HK-2 (cell line): ENCODE measurements around the gene TASP1.
"Not testable (repeated sequence)": the region's sequence is repeated elsewhere in the genome, so short reads cannot be mapped to it uniquely, and the experiment has no call there.

ENCODE experiments used
- DNase-seq: peaks from one replicate; pipeline ENCODE4 v3.0.0-alpha.2; 2018; ENCODE audit not compliant: unreplicated experiment

TASP1 gene, protein sequence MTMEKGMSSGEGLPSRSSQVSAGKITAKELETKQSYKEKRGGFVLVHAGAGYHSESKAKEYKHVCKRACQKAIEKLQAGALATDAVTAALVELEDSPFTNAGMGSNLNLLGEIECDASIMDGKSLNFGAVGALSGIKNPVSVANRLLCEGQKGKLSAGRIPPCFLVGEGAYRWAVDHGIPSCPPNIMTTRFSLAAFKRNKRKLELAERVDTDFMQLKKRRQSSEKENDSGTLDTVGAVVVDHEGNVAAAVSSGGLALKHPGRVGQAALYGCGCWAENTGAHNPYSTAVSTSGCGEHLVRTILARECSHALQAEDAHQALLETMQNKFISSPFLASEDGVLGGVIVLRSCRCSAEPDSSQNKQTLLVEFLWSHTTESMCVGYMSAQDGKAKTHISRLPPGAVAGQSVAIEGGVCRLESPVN

DNA sequence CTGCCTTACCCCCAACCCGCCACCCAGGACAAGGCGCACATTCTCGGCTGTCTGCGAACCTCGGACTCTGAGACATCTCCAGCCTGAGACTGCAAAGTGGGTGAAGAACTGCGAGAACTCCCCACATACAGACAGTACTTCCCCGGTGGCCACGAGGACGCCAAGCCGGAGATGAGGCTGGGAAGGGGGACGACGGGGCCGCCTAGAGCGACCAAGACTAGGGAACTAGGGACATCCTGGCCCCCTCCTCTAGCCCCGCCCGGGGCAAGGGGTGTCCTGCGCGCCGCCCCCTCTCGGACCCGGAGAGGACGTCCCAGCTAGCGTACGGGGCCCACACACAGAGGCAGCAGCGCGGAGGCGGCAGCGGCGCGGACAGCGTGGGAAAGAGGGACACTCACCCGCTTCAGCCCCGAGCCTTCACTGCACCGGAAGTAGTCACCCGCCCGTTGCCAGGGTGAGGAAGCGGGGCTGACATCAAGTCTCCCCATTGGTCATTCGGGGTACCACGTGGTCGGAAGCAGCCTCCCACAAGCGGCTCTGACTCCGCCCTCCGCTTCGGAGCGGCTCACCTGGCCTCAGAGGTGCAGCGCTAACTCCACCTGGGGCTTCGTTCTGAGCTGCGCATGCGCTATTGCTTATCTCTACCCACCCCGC, at the start of gene TASP1:
TSS of gene TASP1 (minus strand) at position 437 of the 654 bp plus-strand sequence. CDS start 8,854 bp downstream, outside the sequence.
- DNase-seq, result peak; percentile 98

DNA sequence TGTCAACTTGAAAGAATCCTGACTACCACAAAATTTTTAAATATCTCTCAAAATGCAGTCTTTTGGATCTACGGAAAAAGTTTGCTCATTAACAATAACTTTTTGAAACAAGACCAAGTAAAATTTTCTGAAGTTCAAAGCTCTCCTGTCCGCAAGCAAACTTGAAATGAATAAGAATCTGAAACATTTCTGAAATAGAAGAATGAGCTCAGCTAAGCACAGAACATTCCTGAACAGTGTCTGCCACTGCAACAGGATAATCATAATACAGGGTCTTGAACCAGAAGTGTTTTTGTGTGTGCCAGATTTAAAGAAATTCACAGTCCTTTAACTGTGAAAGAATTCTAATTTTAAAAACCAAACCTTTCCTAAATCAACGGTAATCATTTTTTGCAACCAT, 49.1 kb upstream of the TASP1 start:
- no peak for DNase-seq

DNA sequence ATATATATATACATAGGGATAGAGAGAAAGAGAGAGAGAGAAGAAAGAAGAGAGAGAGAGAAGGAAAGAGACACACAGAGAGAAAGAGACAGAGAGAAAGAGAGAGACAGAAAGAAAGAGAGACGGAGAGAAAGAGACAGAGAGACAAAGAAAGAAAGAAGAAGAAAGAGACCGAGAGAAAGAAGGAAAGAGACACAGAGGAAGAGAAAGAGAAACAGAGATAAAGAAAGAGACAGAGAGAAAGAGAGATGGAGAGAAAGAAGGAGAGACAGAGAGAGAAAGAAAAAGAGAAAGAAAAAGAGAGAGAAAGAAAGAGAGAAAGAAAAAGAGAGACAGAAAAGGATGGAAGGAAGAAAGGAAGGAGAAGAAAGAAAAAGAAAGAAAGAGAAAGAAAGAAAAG, 46.9 kb upstream of the TASP1 start:
- DNase-seq, result no peak

DNA sequence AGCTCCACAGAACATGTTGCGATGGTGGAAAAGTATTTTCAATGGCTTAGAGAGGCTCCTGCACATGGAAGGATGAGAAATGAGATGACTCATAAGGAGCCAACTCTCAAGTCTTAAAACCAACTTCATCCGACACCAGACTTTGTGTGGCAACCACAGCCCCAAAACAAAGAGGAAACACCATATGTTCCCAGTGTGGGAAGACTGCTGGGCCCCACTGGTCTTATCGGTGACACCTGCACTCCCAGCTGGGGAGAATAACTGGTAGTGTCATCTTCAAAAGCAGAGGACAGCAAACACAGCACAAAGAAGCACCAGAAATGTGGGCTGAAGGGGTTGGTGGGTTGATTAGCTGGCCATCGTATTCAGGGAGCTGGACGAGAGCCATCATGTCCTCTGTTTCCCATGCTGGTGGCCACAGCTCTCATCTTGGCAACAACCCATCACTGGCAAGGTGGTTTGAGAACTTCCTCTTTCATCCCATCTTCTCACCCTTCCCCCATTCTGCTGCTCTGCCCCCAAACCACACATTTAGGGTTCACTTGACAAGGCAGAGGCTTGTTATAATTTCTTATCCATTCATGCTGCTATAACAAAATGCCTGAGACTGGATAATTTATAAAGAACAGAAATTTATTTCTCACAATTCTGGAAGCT, 46.0 kb upstream of the TASP1 start:
- DNase-seq, result no peak

DNA sequence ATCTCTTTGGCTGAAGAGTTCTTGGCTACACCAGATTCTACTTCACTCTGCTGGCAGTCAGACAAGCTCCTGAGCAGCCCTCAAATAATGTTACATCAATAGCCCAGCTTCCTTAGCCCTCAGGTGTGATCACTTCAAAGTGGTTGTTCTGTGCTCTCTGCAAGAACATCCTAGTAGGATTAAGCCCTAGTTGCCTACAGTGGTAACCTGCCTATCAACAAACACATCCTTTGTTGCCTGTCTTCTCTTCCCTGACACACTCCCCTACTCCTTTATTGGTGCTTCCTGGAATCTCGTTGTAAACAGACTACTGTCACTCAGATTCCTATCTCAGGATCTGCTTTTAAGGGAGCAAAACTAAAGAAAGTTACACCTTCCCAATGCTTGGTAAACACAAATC, 45.1 kb upstream of the TASP1 start:
- no peak for DNase-seq

DNA sequence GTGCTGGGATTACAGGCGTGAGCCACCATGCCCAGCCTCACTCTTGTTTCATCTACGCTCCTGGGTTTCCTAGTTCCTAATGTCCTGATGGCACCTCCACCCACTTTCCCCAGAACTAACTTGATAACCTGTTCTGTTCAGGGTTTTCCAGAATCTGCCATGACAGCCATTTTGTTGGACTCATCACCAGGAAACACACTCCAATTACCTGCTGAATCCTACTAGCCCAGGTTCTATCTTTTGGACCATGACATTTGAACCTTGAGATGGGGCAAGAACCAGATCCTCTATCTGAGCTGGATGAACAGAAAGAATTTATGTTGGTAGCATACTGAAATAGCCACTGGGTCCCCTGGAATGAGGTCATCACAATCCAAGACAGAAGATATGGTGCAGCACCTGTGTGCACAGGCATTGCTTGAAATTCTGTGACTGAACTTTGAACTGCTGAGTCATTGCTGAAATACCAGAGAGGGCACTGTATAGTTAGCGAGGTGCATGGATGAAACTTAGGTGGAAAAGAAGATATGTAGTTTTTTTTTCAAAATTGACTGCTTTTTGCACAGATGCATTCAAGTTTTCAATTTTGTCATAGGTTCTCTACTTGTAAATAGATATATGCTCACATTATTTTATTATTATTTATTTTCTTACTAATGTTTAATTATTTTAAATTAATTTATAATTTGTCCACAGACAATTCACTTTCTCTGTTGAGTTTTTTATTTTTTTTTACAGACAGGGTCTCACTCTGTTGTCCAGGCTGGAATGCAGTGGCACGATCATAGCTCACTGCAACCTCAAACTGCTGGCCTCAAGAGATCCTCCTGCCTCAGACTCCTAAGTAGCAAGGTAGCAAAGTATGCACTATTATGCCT, 42.8 kb upstream of the TASP1 start:
- no peak for DNase-seq

DNA sequence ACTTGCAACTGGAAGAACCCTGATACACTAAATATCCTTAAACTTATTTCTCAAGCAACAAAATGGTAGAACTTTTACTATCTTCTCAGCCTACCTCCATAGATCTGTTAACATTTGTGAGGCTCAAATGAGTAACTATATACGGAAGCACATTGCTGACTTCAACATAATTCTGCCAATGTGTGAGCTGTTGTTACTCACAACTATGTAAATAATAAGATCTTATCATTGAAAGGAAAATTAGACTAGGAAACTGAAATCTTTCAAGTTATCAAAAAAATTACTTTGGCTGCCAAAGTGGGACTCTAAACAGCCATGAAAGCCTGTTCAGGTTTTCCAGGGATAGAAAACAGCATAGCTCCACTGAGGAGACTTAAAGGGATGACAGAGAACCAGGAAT, 40.2 kb upstream of the TASP1 start:
- no peak for DNase-seq

DNA sequence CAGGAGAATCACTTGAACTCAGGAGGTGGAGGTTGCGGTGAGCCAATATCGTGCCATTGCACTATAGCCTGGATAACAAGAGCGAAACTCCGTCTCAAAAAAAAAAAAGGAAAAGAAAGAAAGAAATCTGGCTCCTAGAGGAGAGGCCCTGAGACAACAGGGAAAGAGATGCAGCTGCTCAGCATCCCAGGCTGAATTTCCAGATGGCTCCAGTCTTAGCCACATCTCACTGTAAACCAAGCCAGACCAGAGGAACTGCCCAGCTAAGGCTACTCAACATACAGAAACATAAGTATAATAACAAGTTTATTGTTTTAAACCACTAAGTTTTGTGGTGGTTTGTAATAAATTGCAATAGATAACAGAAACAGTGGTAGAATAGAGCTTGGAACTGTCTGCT, 38.5 kb upstream of the TASP1 start:
- no peak for DNase-seq

DNA sequence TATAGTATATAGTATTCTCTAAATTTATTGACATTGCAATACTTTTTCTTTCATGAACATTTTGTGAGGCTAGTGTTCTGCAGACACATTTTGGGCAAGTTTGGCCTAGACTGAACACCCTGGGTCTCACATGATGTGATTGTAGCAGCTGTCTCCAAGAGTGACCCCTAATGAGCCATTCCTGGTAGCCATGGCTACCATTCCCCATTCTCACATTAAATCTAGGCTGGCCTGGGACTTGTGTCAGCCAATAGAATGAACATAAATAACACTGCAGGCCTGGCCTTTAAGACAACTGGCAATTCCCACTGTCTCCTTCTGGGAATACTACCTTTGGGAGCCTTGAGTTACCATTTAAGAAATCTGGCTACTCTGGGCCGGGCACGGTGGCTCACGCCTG, 38.0 kb upstream of the TASP1 start:
- DNase-seq, result no peak

DNA sequence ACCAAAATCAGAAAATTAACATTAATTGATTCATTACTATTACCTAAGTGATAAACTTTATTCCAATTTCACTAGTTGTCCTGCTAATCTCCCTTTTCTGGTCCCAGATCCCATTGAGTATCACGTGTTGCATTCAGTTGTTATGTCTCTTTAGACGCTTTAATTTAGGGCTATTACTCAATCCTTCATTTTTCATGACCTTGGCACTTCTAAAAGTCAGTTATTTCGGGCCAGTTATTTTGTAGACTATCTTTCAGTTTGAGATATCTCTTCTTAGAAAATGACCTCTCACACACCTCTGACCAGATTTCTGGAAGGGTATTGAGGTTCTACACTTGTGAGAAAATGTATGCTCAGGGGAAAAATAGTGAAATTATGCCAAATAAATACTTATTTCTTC, 34.0 kb upstream of the TASP1 start:
- DNase-seq, result no peak

DNA sequence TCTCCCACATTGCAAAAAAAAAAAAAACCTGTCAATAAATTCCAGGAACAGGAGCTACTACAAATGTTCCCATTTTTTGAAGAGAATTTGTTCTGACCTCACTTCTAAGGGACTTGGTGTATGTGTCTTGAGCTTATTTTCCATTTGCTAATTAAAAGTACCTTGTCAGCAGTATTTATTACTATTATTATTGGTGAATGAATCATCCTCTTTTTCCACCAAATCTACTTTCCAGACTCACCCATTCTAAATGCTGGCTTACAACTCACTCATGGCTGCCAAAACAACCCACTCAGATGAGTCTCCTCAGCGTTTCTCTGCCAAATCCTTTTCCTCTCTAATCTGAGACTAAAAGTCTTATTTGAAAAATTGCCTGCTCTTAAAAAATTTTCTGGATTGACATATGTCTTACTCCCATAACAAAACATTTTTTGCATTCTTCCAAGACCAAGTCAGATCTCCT, 33.2 kb upstream of the TASP1 start:
- no peak for DNase-seq

DNA sequence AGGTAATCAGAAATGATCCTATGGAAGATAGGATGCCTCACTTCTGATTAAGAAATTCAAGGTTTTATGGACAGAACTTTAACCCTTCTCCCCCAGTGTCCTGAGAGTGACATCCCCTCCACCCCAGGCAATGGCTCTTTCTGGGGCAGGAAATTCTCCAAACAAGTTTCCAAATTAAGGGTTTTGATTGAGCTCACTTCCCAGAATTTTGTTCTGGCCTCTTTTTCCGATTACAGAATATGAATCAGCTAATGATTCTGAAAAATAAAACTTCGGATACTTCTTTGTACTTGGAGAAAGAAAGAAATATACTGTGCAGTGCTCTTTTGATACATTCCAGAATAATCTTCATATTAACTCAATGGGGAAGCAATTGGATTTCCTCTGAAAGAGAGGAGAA, 32.8 kb upstream of the TASP1 start:
- DNase-seq, result no peak

DNA sequence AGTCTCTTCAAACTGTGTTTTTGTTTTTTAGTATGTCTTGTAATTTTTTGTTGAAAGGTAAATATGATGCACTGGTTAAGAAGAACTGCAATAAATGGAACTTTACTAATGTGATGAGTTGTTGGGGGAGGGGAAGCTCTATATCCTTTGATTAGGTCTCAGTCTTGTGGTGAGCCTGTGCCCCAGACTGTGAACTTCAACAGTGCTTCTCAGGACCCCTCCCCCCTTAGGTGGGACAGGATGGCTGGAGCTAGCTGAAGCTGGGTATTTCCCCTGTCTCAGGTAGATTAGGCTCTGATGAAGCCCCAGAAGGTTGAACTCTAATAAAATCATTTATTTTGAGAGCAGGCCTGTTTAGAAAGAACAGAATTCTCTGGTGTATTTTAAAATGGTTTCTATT, 31.4 kb upstream of the TASP1 start:
- DNase-seq, result no peak

DNA sequence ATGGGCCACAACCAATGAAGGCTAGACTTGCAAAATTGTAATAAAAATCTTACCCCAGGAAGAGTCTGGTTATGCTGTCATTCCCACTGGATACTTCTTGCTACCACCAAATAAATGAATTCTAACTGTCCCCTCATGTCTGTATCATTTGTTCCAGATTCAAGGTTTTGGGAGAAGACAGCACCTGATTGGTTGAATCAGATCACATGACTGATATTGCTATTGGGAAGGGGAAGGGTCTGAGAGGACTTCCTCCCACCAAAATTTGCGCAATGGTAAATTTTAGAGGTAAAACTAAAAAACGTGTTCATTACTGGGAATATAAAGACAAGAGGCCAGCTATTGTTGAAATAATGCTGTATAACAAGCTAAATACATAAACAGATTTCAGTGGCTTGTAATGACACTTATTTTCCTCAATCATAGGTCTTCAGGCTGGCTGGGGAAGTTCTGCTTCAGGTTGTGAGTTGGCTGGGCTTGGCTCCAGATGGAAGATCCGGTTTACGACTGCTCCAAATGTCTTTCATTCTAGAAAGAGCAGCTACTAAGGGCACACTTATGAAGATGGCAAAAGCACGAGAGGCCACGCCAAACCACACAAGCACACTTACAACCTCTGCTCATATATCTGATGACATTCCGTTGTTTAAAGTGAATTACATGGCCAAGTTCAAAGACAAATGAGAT, 27.1 kb upstream of the TASP1 start:
- no peak for DNase-seq

DNA sequence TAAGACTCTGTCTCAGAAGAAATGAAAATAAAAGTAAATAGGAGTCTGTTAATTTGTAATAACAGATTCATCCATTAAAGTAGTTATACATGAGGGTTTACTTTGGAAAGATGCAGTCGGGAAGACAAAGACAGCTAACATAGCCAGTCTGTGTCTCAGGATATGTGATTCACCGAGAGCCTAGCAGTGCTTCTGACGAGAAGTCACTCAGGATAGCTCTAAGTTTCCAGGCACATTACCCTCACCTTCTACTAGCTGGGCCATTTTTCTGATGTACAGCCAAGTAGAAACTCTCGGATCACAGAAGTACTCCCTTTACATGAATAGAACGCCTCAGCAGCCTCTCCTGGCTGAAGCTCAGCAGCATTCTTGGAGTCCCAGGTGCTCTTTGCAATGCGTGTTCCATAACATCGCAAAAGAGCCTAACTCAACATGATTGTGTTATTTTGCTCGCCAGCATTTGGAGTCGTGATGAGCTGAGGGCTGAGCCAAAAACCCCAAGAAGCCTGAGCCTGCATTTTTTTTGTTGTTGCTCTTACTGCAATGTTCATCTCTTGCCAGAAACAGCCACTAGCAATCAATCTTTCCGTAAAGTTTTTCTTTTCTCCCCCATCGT, 22.4 kb upstream of the TASP1 start:
- no peak for DNase-seq

DNA sequence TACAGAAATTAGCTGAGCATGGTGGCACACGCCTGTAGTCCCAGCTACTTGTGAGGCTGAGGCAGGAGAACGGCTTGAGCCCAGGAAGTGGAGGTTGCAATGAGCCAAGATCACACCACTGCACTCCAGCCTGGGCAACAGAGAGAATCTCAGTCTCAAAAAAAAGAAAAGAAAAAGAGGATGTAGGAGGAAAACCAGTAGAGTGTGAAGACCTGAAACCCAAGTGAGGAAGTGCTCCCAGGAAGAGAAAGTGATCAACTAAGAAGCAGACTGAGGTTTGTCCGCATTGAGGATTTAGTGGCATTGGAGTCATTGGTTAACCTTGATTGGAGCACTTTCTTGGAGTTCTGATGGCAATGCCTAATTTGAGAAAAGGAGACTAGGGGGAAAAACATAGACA, 20.6 kb upstream of the TASP1 start:
- DNase-seq, result no peak

DNA sequence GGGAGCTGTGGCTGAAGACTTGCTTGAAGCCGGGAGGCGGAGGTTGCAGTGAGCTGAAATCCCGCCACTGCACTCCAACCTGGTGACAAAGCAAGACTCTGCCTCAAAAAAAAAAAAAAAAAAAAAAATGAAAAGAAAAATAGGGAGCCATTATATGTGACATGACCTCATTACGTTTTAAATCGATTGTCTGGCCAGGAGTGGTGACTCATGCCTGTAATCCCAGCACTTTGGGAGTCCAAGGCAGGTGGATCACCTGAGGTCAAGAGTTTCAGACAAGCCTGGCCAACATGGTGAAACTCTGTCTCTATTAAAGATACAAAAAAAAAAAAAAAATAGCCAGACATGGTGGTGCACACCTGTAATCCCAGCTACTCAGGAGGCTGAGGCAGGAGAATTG, 19.3 kb upstream of the TASP1 start:
- DNase-seq, result not testable (repeated sequence)

DNA sequence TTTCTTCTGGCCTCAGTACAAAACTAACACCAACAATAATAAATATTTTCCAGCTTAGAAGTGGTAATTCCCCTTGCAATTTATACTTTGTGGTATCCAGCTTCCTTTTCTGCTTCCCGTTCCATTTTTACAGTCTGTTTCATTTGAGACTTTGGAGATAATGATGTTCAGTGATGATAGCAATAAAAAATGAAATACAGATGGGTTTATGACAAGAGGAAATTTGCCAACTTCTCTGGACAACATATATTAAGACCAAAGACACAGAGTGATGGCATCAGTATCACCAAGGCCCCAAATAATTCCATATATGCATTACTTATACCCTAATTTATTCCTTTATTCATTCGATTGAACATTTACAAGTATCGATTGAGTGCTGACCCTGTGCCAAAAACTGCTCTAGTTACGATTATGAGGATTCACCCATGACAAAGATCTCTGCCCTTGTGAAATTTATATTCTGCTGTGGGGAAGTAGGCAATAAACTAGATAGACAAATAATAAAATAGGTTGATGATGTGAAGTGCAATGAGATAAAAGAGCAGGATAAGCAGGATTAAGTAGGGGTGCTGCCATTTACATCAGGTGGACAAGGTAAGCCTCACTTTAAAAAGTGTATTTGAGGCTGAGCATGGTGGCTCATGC, 18.1 kb upstream of the TASP1 start:
- no peak for DNase-seq

DNA sequence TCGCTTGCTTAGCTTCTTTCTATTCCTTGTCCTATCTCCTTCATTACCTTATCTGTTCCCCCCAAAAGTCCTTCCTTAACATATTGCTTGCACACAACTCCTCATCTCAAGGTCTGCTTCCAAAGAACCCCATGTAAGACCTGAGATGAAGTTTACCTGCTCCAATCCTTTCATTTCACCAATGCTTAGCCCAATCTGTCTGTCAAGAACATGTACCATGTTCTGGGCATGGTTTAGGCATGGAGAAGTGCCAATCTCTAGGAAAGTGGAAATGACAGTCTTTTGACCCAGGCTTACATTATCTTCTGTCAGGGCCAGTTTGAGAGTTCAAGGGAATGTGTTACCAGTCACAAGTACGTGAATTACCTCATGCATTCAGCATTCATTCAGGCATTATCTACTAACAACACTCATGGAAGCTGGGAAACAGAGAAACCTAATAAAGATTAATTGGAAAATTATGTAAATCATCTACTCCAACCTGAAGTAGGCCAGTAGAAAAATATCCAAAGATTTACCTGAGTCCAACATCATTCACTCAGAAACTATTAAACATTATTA, 15.8 kb upstream of the TASP1 start:
- no peak for DNase-seq

DNA sequence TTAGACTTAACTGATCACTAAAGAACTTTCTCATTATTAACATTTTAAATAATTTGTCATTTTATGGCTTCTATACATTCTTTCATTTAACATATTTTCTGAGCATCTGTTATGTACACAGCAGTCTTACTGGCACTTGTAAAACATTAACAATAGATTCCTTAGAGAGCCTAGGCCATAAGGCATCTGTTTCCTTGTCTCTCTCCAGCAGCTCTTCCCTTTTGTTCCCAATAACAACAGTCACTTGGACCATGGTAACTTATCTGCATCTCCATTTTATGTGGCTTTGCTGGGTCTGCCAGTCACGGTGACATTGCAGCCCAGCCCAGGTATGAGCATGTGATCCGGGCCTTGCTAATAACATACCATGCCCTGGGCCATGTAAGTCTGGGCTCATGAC, 11.7 kb upstream of the TASP1 start:
- DNase-seq, result no peak
